Transverse colon (tissue), 4 donors: ENCODE data around the gene PIGU. TPM values are rescaled to one million over a fixed set of nuclear protein-coding genes. Genes with fewer than 3 reads are reported as not detected.

Source experiments
- DNase-seq: peaks from one replicate; pipeline ENCODE4 v3.0.0-alpha.2; 2019
- H3K27ac ChIP-seq, 4 donors: fragments of 200-600 bp; sonication (generic); 2 replicates each; pipeline ENCODE4 v1.5.1; 2016 to 2018; ENCODE audit warnings: inconsistent platforms in 4 of 4
- H3K27me3 ChIP-seq: fragments of 200-600 bp; sonication (generic); 2 replicates; pipeline ENCODE4 v1.5.1; 2017; ENCODE audit warnings: inconsistent platforms
- H3K36me3 ChIP-seq, 4 donors: fragments of 200-600 bp; sonication (generic); 2 replicates each; pipeline ENCODE4 v1.5.1; 2017 to 2019; ENCODE audit warnings: inconsistent platforms in 4 of 4
- H3K4me1 ChIP-seq, 4 donors: fragments of 200-600 bp; sonication (generic); 2 replicates each; pipeline ENCODE4 v1.5.1; 2017 to 2020; ENCODE audit warnings: inconsistent platforms in 4 of 4
- H3K4me3 ChIP-seq, 4 donors: fragments of 200-600 bp; sonication (generic); 1 replicate in 1 of 4; 2 replicates in 3 of 4; pipeline versions ENCODE4 v1.5.1 to v1.6.1; 2017 to 2019; ENCODE audit warnings: inconsistent platforms in 4 of 4
- H3K9me3 ChIP-seq, 2 donors: fragments of 200-600 bp; sonication (generic); 2 replicates each; pipeline ENCODE4 v1.5.1; 2017 to 2019; ENCODE audit warnings: inconsistent platforms in 2 of 2
- EP300 ChIP-seq: sonication (generic); formaldehyde crosslinking; IDR thresholded peaks from one replicate; pipeline ENCODE4 v1.6.1; 2017; ENCODE audit warnings: antibody characterized with exemption, low read depth
- POLR2A ChIP-seq: fragments of 450-650 bp; IDR thresholded peaks from one replicate; pipeline ENCODE4 v1.6.1; 2016; ENCODE audit warnings: antibody characterized with exemption, mild to moderate bottlenecking, moderate library complexity
- POLR2AphosphoS5 ChIP-seq, 3 donors: sonication (generic); formaldehyde crosslinking; IDR thresholded peaks; one replicate each; pipeline ENCODE4 v1.6.1; 2016; ENCODE audit warnings: antibody characterized with exemption in 3 of 3
- WGBS, 2 donors: methylation state at CpG; one replicate each; pipeline ENCODE4 v1.1.5; 2018; ENCODE audit warnings: low coverage in 1 of 2; 5-methylcytosine and 5-hydroxymethylcytosine counted together
- in situ Hi-C, 4 donors: fragments of 200-750 bp; cut with MboI; loops; one replicate each; pipeline versions ENCODE4 v1.15.0 to v1.15.1; 2017; ENCODE audit warnings: low sequenced_read_pairs in 3 of 4, low pct_ligation_motif_present in 1 of 4, low pct_unique_long_range_greater_than_20kb in 1 of 4
- intact Hi-C: fragments of 100-400 bp; cut with DNase I; formaldehyde crosslinking; loops from one replicate; pipeline ENCODE4 v1.15.1; 2023; ENCODE audit warnings: low total_unique reads
- total RNA-seq, 4 donors: library from RNA; depleted of rRNA; stranded (reverse); fragments of >200 nt; gene quantifications; one replicate each; pipeline ENCODE4 v1.1.0, GENCODE V29; 2016
- TF ChIP-seq, protein P1 (sequence below), 5 experiments: fragments of 200-600 bp in 3 of 5; fragments of 450-650 bp in 2 of 5; sonication (generic) in 3 of 5; IDR thresholded peaks; 1 replicate in 2 of 5; 2 replicates in 3 of 5; pipeline ENCODE4 v1.5.1; 2016 to 2017; ENCODE audit warnings: antibody characterized with exemption in 5 of 5, inconsistent platforms in 3 of 5, mild to moderate bottlenecking in 2 of 5, moderate library complexity in 1 of 5

The PIGU gene
- total RNA-seq, 4 donors from 2014 or later: 4.1 to 28.7 (median 16.8) TPM

DNA sequence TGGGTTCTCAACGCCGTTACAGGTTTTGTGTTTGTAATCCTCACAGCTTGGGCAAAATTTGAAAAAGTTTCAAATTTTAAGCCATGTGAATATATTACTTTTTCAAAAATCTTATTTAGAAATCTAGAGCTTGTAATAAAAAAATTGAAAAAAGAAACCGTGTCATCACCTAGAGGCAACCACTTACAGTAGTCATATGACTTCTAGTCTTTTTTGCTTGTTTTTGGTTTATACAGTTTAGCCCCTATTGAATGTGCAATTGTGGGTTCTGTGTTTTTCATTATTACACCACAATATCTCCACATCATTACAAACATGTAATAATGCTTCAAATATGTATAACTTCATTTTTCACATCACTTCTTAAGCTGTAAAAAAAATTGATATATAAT is 159.8 kb downstream of the PIGU start:
- Histone ChIP-seq H3K4me1 (peaks cover 6 to 51% (median 26%) of the 10 kb centered on the region in 4 donors), H3K27me3 (no peaks in the 10 kb centered on the region), H3K36me3 (no peaks in the 10 kb centered on the region), H3K9me3 (no peaks in the 10 kb centered on the region), H3K27ac (peak overlapping the region; percentile 92 to 95 (median 94)), H3K4me3 (peak overlapping the region; percentile 36 to 79 (median 65))
- in situ Hi-C loops: loop anchor here in 2 of 4 donors (25.0 kb wide), 1 partner anchor 205 kb away; the partner anchor contains the start of gene AHCY (in 2 of the 2)
- 0% methylated on average over 3 of the region's 3 CpGs for WGBS, 2 donors
- TF ChIP-seq POLR2A (no peak), POLR2AphosphoS5 (IDR thresholded peaks at IDR 0.05) (no peak), EP300 (no peak)
- TF ChIP-seq, protein P1, sequence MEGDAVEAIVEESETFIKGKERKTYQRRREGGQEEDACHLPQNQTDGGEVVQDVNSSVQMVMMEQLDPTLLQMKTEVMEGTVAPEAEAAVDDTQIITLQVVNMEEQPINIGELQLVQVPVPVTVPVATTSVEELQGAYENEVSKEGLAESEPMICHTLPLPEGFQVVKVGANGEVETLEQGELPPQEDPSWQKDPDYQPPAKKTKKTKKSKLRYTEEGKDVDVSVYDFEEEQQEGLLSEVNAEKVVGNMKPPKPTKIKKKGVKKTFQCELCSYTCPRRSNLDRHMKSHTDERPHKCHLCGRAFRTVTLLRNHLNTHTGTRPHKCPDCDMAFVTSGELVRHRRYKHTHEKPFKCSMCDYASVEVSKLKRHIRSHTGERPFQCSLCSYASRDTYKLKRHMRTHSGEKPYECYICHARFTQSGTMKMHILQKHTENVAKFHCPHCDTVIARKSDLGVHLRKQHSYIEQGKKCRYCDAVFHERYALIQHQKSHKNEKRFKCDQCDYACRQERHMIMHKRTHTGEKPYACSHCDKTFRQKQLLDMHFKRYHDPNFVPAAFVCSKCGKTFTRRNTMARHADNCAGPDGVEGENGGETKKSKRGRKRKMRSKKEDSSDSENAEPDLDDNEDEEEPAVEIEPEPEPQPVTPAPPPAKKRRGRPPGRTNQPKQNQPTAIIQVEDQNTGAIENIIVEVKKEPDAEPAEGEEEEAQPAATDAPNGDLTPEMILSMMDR (IDR thresholded peaks at IDR 0.05): no peak
- intact Hi-C loops: no loop called here
- no peak for DNase-seq

- Histone ChIP-seq H3K27me3 (no peaks in the 10 kb centered on the region), H3K36me3 (no peaks in the 10 kb centered on the region), H3K27ac (peak within 1 kb of the TSS; percentile 92 to 95 (median 94)), H3K9me3 (no peaks in the 10 kb centered on the region), H3K4me3 (peak within 1 kb of the TSS; percentile 36 to 79 (median 65)), H3K4me1 (peaks cover 6 to 45% (median 24%) of the 10 kb centered on the region in 4 donors)
- intact Hi-C loops (no loop called here), in situ Hi-C loops (loop anchor here in 2 of 4 donors (25.0 kb wide), 1 partner anchor 204 kb away; the partner anchor contains the start of gene AHCY (in 2 of the 2))
- TF ChIP-seq, protein P1 (IDR thresholded peaks at IDR 0.05): no peak
- peak; percentile 92 to 97 (median 95) for TF ChIP-seq POLR2AphosphoS5 (IDR thresholded peaks at IDR 0.05)
- peak; percentile 90 for TF ChIP-seq POLR2A
- DNase-seq: peak; percentile 98
- WGBS, 2 donors: 0% methylated on average over 7 to 35 of the region's 59 CpGs
Observed at GRCh38 chr20:34516247-34517113, 160.4 kb downstream of the PIGU start, which contains the start of gene DYNLRB1. Gene DYNLRB1 (plus strand): TSS chr20:34516422. CDS start chr20:34516459, 37 bp downstream.

DNA sequence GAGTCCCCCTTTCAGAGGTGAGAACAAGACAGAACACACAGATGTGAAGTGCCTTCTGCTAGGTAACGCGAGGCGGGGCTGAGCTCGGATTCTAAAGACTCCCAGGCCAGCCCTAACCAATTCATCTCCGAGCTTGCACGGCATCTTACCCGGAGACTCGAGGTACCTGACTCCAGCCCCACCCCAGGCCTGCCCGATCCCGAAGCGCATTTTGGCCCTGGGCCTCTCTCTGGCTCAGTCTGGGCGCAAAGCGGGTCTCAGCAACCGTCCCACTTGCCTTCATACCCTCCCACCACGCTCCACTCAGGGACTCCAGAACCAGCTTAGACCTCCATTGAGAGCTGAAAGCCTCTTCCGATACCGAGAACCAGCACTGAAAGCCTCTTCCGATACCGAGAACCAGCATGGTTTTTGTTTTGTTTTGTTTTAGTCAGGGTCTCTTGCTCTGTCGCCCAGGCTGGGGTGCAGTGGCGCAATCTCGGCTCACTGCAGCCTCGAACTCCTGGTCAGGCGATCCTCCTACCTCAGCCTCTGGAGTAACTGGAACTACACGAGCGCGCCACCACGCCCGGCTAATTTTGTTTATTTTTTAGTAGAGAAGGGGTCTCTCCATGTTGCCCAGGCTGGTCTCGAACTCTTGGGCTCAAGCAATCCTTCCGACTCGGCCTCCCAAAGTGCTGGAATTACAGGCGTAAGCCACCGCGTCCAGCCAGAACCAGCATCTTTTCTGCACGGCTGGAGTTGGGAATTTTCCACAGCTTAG is 161.2 kb downstream of the PIGU start:
- Histone ChIP-seq H3K36me3 (no peaks in the 10 kb centered on the region), H3K27ac (peak overlapping the region; percentile 92 to 95 (median 94)), H3K9me3 (no peaks in the 10 kb centered on the region), H3K27me3 (no peaks in the 10 kb centered on the region), H3K4me3 (peak overlapping the region; percentile 27 to 79 (median 65)), H3K4me1 (peaks cover 6 to 39% (median 24%) of the 10 kb centered on the region in 4 donors)
- DNase-seq: peak; percentile 80
- in situ Hi-C loops (loop anchor here in 2 of 4 donors (25.0 kb wide), 1 partner anchor 203 kb away; the partner anchor contains the start of gene AHCY (in 2 of the 2)), intact Hi-C loops (no loop called here)
- WGBS, 2 donors: 0 to 1% methylated on average over 5 to 36 of the region's 36 CpGs
- TF ChIP-seq EP300 (no peak), POLR2AphosphoS5 (IDR thresholded peaks at IDR 0.05) (peak in 2 of 3 donors; percentile 19 to 33), POLR2A (peak; percentile 24)
- TF ChIP-seq, protein P1 (IDR thresholded peaks at IDR 0.05): no peak
